ENCODE data around the gene CCDC86.

CCDC86 gene

DNA sequence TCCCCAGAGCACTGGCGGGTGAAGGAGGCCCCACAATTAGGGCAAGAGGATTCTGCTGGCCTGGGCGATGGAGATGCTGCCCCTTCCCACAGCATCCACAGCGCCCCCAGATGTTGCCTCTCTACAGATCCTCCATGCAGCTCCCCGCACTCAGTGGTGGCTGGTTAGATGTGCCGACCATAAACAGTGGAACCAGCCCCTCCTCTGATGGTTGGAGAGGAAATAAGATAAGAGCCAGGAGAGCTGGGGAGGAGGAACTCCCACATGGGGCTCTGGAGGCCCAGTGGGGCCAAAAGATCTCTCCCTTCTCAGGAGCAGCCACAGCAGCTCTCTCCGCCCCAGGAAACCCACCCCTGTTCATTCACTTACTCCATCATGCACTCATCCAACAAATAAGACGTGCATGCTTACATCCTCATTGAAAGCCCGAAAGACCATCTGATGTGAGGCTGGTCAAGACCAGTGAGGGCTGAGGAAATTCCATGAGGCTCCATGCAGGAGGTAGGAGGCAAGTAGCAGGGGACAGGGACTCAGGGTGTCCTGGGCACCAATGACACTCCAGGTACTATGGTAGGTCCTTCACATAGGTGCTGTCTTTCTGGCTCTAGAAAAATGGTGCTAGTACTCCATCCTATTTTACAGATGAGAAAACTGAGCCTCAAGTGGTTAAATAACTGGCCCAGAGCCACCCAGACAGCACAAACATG, 12.4 kb downstream of the CCDC86 start:
- no peak for DNase-seq

DNA sequence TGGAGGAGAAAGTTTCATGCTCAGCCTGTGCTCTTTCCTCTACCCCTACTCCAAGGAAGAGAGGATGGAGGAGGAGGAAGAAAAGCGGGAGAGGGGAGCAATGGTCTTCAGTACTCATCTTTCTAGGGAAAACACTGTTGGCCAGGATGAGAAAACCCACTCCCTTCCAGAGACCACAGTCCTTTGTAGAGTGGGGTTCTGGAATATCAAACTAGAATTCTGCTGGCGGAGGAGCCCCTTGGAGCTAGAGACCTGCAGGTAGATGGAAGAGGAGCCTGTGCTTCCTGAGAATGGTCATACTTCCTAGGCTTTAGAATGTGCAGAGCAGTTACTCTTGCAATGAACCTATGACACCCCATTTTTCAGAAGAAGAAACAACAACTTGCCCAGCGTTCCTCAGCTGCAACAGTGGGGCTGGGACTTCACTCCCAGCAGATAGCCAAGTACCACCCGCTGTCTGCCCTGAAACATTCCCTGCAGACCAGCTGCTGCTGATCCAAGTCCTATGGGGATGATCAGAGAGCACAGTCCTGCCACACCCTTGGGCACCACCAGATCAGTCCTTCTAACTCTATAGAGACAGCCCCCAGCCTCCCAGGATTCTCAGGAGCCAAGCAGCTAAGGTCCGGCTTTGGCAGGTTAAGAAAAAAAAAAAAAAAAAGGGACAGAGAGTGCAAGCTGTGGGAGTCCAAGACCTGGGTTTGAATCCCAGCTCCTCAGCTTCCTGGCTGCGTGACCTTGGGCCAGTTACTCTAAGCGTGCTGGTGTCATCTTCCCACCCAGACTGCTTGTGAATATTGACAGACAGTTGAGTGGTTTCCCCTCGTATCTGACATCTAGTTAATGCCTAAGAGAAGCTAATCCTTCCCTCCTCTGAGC, 13.2 kb downstream of the CCDC86 start:
- DNase-seq, result no peak

DNA sequence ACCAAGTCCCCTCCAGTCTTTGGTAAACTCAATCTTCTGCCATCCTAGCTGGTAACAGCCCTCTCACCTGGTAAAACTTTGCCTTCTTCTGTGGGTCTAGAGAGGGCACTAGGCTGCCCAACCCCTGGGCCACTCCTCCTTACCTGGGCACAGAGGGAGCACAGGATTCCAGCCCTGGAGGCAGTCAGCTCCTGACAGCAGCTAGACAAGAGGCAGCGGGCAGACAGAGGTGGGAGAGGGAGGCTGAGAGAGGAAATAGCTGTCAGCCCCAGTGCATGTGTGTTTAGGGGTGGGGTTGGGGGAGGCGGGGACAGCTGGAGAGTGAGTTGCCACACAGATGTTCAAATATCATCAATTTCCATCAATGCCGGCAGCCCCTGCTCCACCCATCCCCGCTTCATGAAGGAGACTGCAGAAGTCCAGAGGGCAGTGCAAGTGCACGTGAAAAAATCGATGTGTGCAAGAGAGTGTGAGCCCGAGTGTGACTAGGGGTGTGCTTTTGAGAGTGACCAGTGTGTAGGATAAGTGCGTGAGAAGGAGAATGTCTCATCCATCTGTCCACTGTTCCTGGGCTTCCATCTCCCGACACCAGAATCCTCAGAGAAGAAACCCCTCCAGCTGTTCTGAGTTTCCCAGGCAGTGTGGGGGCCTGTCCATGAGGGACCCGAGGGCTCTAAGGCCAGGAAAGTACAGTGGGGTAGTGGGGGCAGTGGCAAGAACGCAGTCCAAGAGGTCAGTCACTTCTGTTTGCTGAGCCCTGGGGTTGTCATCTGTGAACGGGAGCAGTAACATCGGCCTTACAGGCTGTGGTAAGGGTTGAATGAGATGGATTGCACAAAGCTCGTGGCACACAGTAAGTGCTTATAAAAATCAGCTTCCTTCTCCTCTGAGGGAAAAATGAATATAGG, 14.1 kb downstream of the CCDC86 start, which contains the start of gene PTGDR2:
TSS of gene PTGDR2 (minus strand) at position 225 of the 908 bp plus-strand sequence. CDS start 2,228 bp downstream, outside the sequence.
- DNase-seq, result no peak

DNA sequence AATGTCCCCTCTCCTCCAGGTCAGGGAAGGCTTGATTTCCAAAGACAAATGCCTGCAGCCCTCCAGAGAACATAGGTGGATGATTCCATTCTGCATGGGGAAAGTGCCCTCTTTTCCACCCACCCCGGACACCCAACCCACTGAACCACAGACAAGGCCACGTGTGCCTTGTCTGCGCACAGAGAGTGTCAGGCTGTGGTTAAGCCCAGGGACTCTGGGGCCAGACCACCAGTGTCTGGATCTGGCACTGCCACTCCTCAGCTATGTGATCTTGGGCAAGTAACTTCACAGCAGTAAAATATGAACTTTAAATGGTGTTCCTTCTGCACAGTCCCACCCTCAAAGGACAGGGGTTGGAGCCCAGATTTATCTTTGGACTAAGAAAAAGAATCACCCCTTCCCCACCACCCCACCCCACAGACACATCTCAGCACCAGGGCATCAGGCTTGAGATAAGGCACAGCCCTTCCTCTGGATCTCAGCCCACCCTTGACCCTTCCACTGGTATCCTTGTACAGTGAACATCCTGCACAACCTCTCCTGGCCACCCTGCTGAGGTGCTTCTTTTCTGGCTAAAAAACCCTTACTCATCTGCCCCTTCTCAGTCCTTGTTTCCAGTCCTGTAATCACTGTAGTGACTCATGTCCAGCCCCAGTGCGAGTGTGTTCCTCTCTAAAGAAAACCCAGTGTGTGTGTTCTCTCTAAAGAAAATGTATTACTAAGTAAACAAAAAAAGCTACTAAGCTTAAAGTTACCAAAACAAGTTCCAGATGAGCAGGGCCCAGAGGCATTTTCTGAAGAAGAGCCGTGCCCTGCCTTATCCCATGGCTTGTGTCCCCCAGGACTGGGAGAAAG, 15.7 kb downstream of the CCDC86 start:
- no peak for DNase-seq

DNA sequence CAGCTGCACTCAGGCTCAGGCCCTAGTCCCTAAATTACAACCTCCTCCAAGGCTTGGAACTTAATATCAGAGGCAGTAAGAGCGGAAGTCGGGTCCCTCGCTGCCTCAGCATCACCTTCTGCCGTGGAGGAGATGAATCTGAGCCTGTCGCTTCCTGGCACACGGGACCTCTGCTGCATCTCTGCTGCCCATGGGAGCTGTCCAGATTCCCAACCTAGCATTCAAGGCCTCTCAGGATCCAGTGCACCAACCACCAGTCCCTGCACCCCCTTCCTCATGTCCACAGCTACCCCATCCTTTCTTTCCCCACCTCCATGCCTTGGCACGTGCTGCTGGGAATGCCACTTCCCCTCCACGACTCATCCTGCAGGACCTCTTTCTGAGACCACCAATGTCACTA, 16.3 kb downstream of the CCDC86 start:
- no peak for DNase-seq

DNA sequence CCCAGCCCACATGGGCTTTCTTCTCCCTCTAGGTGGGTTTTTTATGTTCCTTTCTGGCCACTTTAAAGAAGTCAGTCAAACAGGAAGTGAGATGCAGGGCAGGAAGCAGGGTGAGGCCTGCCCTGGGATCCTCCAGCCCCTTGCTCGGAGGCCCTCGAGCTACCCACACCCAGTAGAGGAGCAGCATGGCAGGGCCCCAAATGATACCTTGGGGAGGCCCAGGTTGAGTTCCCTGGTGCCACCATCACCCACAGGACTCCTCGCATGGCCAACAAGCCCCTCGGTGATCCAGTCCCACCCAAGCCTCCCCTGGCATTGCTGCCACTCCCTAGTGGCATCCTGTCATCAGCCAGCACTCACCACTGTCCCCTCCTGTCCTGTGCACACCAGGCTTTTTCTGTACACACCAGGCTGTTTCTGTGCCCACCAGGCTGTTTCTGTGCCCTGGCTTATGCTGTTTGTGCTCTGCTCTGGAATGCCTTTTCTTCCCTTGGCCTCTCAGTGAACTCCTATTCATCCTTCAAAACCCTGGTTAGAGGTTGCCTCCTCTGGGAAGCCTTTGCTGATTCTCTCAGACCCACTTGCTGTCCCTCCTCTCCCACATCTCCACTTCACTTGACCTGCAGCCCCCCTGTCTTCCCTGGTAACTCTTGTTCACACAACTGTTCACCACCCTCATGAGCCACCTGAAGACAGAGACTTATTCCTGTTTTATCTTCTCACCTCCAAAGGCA, 17.0 kb downstream of the CCDC86 start:
- no peak for DNase-seq

DNA sequence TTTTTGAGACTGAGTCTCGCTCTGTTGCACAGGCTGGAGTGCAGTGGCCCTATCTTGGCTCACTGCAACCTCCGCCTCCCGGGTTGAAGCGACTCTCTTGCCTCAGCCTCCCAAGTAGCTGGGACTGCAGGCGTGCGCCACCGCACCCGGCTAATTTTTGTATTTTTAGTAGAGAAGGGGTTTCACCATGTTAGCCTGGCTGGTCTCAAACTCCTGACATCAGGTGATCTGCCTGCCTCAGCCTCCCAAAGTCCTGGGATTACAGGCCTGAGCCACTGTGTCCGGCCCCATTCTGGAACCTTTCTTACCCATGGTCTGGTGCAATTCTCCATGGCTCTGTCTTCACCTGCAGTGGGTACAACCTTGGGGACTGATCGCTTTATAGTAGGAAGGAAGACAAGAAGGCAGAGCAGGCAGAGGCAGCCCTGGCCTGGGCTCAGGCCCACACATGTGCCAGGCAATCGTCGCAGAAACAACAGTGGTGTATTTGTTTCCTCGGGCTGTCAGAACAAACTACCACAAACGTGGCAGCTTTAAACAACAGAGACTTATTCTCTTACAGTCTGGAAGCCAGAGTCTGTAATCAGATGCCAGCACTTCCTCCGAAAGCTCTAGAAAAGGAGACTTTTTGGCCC, 17.8 kb downstream of the CCDC86 start:
- no peak for DNase-seq

DNA sequence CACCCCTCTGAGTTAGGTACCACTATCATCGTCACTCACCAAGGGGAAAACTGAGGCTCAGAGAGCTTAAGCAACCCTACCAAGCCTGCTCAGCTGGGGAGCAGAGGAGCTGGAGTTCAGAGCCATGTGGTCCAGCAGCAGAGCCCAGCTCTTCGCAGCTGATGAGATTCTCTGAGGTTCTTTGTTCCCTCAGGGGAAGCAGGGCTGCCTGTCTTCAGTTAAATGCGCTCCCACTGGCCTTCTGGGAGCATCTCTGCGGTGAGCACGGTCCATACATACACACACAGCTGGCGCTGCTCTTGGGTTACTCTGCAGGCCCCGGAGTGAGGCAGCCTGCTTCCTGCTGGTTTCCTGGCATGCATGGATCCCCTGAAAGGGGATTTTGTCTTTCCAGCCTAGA, 19.0 kb downstream of the CCDC86 start:
- DNase-seq, result no peak

DNA sequence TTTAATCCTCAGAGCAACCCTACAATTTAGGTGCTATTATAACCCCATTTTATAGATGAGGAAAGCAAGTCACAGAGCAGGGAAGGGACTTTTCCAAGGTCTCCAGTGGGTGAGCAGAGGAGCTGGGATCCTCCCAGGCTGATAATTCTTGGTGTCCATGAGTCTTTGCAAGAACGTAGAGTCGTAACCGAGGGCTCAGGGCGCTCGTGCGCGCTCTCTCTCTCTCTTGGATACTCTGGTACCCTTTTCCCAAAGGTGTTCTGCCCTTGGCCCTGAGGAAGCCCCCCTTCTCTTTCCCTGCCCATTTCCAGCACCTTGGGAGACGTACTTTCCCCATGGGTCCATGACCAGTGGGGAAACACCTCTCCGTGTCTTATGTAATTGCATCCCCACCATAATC, 20.3 kb downstream of the CCDC86 start:
- no peak for DNase-seq

DNA sequence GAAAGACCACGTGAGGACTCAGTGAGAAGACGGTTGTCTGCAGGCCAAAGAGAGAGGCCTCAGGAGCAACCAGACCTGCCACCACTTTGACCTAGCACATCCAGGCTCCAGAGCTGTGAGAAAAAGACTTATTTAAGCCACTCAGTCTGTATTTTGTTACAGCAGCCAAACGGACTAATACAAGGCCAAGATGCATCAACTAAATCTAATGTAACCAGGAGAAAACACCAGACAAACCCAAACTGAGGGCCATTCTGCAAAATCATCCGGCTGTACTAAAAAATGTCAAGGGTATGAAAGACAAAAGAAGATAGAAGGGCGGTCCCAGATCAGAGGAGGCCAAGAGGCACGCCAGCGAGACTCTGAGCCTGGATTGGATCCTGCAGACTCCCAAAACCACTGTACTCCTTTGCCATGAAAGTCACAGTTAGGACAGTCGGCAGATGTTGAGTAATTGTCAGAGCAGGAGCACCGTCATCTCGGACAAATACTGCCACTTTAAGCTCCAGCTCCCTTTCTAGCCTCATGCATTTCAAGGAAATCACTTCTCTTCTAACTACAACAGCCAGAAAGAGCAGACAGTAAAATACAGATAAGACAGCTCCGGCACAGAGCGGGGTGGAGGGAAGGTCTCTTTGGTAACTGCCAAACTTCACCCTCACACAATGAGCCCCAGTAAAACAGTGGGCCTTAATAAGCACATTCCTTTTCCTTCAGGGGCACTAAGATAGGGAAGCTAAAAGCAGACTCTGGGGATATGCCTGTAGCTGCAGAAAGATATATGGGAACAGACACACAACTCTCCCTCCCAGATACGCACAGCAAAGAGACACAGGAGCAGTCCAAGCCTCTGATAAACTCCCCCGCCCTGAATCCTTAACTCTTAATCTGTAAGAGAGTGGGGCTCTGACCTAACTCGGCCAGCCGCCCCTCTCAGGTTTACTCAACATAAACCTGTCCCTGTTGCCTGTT, 21.9 kb downstream of the CCDC86 start:
- DNase-seq, result no peak

DNA sequence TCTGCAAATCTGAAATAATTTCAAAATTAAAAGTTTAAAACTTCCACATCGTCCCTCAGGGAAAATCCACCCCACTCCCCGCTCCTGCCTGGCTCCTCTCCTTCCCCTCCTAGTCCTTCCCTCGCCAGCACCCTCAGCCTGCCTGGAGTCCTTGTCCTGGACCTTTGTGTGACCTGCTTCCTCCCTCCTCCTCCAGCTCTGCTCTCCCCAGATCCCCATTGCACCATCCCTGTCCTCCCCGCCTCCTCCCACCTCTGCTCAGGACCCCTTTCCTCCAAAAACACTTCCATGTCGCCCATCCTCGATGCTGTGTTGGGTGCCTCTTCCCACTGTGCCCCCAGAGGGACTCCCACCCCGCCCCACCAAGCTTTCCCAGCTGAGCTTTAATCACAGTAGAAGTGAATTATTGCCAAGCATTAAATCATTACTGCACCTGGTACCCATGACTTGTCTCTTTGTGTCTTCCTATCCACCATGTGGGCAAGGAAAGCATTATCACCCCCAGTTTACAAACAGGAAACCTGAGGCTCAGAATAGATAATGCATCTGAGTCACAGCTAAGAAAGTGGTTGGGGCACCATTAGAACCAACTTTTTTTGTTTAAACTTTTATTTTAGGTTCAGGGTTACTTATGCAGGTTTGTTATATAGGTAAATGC, 23.1 kb downstream of the CCDC86 start:
- no peak for DNase-seq

DNA sequence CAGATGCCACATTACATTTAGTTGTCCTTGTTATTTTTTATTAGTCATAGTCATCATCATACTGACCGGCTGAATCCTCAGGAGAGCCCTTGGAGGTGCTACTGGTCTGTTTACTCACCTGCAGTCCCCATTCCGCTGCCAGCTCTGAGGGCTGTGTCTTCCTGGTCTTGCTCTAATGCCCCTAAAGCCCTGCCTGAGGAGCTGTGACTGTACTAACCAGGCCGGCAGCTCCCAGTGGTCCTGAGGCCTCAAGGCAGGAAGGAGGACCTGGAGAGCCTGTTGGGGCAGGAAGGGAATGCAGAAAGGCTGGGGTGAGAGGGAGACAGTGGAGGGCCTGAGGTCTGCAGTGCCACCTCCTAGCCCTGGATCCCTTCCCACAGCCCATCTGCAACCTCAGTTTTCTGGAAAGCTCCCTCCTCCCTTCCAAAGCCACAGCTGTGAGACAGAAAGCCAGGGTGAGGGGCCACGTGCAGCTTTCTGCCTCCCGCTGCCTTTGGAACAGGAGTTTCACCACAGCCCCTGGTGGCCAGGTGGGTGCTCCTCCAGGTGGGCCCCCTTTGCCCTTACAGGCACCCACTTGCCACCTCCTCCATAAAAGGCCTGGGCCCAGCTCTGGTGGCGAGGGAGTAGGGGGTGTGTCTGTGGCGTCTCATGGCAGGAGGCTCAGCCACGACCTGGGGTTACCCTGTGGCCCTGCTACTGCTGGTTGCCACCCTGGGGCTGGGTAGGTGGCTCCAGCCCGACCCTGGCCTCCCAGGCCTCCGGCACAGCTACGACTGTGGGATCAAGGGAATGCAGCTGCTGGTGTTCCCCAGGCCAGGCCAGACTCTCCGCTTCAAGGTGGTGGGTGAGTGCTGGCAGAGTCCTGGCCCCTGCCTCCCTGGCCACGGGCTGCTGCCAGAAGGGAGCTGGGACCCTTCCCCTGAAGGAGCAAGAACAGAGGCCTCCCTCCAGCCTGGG, 25.3 kb downstream of the CCDC86 start, which contains the start of gene ZP1:
TSS of gene ZP1 (plus strand) at position 632 of the 960 bp plus-strand sequence. CDS start at position 652, 20 bp downstream.
- no peak for DNase-seq

DNA sequence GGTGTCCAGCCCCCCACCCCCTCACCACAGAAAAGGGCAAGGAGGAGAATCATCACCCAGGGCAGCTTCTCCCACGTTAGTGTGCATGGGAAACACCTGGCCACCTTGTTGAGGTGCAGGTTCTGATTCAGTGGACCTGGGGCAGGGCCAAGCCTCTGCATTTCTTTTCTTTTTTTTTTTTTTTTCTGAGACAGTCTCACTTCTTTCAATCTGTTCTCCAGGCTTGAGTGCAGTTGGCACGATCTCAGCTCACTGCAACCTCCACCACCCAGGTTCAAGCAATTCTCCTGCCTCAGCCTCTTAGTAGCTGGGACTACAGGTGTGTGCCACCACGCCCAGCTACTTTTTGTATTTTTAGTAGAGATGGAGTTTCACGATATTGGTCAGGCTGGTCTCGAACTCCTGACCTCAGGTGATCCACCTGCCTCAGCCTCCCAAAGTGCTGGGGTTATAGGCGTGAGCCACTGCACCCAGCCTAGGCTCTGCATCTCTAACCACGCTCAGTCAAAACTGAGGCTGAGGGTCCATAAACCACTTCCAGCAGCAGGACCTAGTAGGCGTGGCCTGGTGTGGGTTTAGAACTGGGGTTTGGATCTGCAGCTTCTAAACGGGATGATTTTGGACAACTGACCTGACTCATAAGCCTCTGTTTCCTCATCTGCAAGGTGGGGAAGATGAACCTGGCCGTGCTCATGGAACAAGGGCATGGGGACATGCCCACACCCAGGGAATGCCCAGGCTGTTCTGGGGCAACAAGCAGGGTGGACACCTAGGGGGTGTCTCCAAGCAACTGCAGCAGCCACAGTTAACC, 26.2 kb downstream of the CCDC86 start:
- no peak for DNase-seq

DNA sequence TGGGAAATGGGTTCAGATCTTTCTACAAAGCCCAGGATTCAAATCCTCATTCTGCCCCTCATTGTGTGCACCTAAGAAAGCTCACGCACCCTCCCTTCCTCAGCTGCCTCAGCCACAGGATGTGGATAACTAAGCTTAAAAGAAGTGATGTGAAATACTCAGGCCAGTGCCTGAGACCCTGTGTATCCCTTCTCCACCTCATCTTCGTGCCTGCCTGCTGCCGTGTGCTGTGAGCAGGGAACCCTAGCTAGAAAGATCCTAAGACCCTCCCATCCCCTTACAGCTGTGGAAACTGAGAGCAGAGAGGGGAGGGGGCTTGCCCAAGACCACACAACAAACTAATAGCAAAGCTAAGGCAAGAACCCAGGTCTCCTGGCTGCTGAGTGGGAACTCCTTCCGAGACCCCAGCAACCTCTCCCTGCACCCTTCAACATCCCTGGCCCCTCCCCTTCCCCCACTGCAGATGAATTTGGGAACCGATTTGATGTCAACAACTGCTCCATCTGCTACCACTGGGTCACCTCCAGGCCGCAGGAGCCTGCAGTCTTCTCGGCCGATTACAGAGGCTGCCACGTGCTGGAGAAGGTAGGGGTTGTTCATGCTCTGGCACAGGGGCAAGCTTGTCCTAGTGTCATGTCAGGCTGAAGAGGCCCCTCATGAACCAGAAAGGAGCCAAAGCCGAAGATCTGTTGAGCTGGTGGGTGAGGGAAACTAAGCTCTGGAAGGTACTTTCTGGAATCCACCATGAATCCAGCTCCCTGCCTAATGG, 27.0 kb downstream of the CCDC86 start:
- DNase-seq, result no peak

DNA sequence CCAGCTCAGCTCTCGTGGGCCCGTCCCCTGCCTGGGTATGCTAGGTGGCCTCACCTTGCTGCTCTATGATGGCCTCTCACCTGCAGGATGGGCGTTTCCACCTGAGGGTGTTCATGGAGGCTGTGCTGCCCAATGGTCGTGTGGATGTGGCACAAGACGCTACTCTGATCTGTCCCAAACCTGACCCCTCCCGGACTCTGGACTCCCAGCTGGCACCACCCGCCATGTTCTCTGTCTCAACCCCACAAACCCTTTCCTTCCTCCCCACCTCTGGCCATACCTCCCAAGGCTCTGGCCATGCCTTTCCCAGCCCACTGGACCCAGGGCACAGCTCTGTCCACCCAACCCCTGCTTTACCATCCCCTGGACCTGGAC, 27.5 kb downstream of the CCDC86 start:
- no peak for DNase-seq

DNA sequence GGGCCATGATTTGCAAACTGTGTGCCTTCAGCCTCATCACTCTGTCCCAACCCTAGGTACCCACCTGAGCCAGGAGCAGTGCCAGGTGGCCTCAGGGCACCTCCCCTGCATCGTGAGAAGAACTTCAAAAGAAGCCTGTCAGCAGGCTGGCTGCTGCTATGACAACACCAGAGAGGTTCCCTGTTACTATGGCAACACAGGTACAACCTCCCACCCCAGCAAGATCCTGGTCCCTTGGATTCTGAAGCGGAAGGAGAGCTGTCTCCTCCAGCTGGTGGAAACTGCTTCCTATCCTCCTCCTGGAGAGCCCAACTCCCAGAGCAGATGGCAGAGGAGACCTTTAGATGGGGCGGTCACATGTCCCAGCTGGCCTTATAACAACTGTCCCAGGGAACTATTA, 28.4 kb downstream of the CCDC86 start:
- peak in 1 of 2 donors; percentile 36 for DNase-seq

Measured in CD4-positive, alpha-beta T cell treated with Interleukin-4 for 1 hour (primary cell).